Testis (tissue), 3 donors: ENCODE results near the gene KCTD5. TPM values are rescaled to one million over a fixed set of nuclear protein-coding genes. Genes with fewer than 3 reads are reported as not detected.
A peak's percentile ranks its signal among the peaks of the same experiment; 100 is the strongest.

Experiments
- DNase-seq: peaks from one replicate; pipeline ENCODE4 v3.0.0-alpha.2; 2019
- H3K27ac ChIP-seq, 2 donors: fragments of 200-600 bp; sonication (generic); one replicate each; pipeline ENCODE4 v1.5.1; 2019
- H3K27me3 ChIP-seq: fragments of 200-600 bp; sonication (generic); one replicate; pipeline ENCODE4 v1.5.1; 2019
- H3K36me3 ChIP-seq: fragments of 200-600 bp; sonication (generic); one replicate; pipeline ENCODE4 v1.5.1; 2017; ENCODE audit warnings: low read depth; ENCODE audit errors: missing control alignments
- H3K4me1 ChIP-seq: fragments of 200-600 bp; sonication (generic); one replicate; pipeline ENCODE4 v1.5.1; 2019
- H3K4me3 ChIP-seq, 2 donors: fragments of 200-600 bp; sonication (generic); one replicate each; pipeline ENCODE4 v1.5.1; 2017 to 2019
- H3K9me3 ChIP-seq: fragments of 200-600 bp; sonication (generic); one replicate; pipeline ENCODE4 v1.5.1; 2017
- POLR2A ChIP-seq: fragments of 450-650 bp; IDR thresholded peaks from one replicate; pipeline ENCODE4 v1.6.1; 2017; ENCODE audit warnings: antibody characterized with exemption, mild to moderate bottlenecking, moderate library complexity
- WGBS, 2 donors: methylation state at CpG; one replicate each; pipeline ENCODE4 v1.1.5; 2018; 5-methylcytosine and 5-hydroxymethylcytosine counted together
- intact Hi-C: fragments of 100-400 bp; cut with DNase I; formaldehyde crosslinking; loops from one replicate; pipeline ENCODE4 v1.15.1; 2023; ENCODE audit warnings: low total_unique reads
- polyA plus RNA-seq: library from polyadenylated mRNA; stranded (reverse); fragments of 350-450 nt; fragmentation: Illumina TruSeq; extraction: RNeasy Lipid Tissue Mini Kit (QIAGEN cat#74804); gene quantifications from one replicate; pipeline ENCODE4 v1.2.3, GENCODE V29; 2014; ENCODE audit warnings: low read depth, low replicate concordance; ENCODE audit not compliant: insufficient read depth
- total RNA-seq, 2 donors: library from RNA; depleted of rRNA; stranded (reverse); fragments of >200 nt; gene quantifications; one replicate each; pipeline ENCODE4 v1.2.3, GENCODE V29; 2016
- TF ChIP-seq, protein P1 (sequence below), 3 experiments: fragments of 450-650 bp in 2 of 3; fragments of 200-600 bp in 1 of 3; sonication (generic) in 1 of 3; IDR thresholded peaks; one replicate each; pipeline ENCODE4 v1.5.1; 2016 to 2019; ENCODE audit warnings: antibody characterized with exemption in 3 of 3, mild to moderate bottlenecking in 2 of 3, moderate library complexity in 1 of 3

KCTD5 gene
- total and polyA plus RNA-seq, 3 donors from 2014 or later: 33.3 to 72.2 (median 63.9) TPM

DNA sequence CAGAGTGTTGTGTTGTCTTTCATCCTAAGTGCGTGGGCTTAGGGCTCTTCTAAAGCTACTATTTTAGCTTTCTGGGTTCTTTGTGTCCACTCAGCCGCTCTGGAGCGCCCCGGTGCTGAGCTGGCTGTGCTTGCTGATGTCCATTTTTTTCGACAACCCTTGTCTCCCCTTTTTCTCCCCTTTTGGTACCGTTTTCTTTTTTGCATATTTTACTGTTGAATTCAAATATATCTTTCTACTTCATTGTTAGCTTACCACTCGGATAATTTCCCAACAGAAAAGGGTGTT lies 71.4 kb downstream of the KCTD5 start:
- DNase-seq: no peak
- Histone ChIP-seq H3K27me3 (no peaks in the 10 kb centered on the region), H3K4me3 (peak overlapping the region; percentile 91 to 95), H3K9me3 (no peaks in the 10 kb centered on the region), H3K27ac (peak overlapping the region; percentile 93 to 100), H3K4me1 (peaks cover 27% of the 10 kb centered on the region), H3K36me3 (no peaks in the 10 kb centered on the region)
- intact Hi-C loops: no loop called here
- 0 to 2% methylated on average over 7 of the region's 7 CpGs for WGBS, 2 donors
- TF ChIP-seq, protein P1, sequence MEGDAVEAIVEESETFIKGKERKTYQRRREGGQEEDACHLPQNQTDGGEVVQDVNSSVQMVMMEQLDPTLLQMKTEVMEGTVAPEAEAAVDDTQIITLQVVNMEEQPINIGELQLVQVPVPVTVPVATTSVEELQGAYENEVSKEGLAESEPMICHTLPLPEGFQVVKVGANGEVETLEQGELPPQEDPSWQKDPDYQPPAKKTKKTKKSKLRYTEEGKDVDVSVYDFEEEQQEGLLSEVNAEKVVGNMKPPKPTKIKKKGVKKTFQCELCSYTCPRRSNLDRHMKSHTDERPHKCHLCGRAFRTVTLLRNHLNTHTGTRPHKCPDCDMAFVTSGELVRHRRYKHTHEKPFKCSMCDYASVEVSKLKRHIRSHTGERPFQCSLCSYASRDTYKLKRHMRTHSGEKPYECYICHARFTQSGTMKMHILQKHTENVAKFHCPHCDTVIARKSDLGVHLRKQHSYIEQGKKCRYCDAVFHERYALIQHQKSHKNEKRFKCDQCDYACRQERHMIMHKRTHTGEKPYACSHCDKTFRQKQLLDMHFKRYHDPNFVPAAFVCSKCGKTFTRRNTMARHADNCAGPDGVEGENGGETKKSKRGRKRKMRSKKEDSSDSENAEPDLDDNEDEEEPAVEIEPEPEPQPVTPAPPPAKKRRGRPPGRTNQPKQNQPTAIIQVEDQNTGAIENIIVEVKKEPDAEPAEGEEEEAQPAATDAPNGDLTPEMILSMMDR (IDR thresholded peaks at IDR 0.05): no peak
- no peak for TF ChIP-seq POLR2A

DNA sequence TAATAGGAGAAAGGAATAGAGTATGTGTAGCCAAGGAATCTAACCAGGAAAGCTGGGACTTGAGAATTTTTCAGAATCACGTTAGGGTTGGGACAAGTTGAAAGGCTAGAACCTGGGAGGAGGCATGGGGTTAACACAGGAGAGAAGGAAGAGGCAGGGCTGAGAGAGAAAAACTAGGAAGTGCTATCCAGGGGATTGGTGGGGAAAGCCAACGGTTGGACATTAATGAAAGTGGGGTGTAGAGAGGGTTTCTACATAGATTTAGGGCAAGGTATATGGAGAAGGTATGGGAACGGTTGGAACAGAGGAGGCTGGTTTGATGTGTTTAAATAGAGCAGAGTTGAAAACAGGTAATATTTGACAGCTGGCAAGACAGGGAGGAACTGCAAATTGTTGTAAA lies 72.8 kb downstream of the KCTD5 start:
- Histone ChIP-seq H3K4me3 (no peak overlapping the region), H3K36me3 (no peaks in the 10 kb centered on the region), H3K9me3 (no peaks in the 10 kb centered on the region), H3K27me3 (no peaks in the 10 kb centered on the region), H3K27ac (no peak overlapping the region), H3K4me1 (peaks cover 27% of the 10 kb centered on the region)
- intact Hi-C loops: no loop called here
- TF ChIP-seq, protein P1 (IDR thresholded peaks at IDR 0.05): no peak
- no peak for TF ChIP-seq POLR2A
- 11 to 20% methylated on average over 3 of the region's 3 CpGs for WGBS, 2 donors
- DNase-seq: no peak

DNA sequence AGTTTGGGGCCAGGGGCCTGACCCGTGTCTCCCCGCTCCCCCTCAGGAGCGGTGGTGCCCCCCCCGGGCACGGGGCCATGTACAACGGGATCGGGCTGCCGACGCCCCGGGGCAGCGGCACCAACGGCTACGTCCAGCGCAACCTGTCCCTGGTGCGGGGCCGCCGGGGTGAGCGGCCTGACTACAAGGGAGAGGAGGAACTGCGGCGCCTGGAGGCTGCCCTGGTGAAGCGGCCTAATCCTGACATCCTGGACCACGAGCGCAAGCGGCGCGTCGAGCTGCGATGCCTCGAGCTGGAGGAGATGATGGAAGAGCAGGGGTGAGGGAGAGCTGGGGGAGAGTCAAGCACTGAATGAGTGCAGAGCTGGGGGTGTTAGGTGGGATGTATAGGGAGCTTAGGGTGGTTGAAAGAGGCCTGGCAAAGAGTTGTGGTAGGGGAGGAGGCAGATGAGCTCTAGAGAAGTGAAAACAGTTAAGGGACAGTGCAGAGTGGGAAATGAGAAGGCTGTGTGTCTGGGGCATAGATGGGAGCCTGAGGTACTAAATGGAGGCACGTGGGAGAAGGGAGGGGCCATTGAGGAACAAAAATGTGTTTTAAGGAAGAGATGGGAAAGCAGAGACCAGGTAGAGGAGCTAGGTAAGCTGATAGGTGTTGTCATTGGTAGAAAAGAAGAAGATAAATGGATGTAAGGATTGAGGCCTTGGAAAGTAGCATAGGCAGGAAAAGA lies 74.1 kb downstream of the KCTD5 start:
- H3K4me3 ChIP-seq: no peak overlapping the region
- TF ChIP-seq POLR2A: no peak
- TF ChIP-seq, protein P1 (IDR thresholded peaks at IDR 0.05): no peak
- H3K27ac ChIP-seq: no peak overlapping the region
- no peaks in the 10 kb centered on the region for H3K27me3 ChIP-seq
- WGBS, 2 donors: 72 to 84% methylated on average over 27 to 30 of the region's 30 CpGs
- H3K36me3 ChIP-seq: no peaks in the 10 kb centered on the region
- peaks cover 27% of the 10 kb centered on the region for H3K4me1 ChIP-seq
- DNase-seq: no peak
- intact Hi-C loops: no loop called here
- no peaks in the 10 kb centered on the region for H3K9me3 ChIP-seq

DNA sequence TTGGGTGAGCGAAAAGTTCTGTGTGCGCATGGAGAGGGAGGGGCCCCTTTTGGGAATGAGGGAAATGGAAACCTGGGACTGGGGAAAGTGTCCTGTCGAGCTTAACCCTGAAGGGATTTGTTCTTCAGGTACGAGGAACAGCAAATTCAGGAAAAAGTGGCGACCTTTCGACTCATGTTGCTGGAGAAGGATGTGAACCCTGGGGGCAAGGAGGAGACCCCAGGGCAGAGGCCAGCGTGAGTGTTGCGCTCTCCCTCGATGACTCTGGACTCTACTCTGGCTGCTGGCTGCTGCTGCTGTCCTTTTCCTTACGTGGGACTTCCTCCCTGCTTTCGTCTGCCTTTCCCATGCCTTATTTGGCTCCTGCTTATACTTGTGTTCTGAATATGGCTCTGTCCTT lies 75.0 kb downstream of the KCTD5 start:
- Histone ChIP-seq H3K27ac (no peak overlapping the region), H3K9me3 (no peaks in the 10 kb centered on the region), H3K4me3 (no peak overlapping the region), H3K4me1 (peaks cover 22% of the 10 kb centered on the region), H3K27me3 (no peaks in the 10 kb centered on the region), H3K36me3 (peaks cover 3% of the 10 kb centered on the region)
- no peak for DNase-seq
- intact Hi-C loops: no loop called here
- WGBS, 2 donors: 77 to 81% methylated on average over 11 of the region's 11 CpGs
- TF ChIP-seq, protein P1 (IDR thresholded peaks at IDR 0.05): no peak
- no peak for TF ChIP-seq POLR2A

Other genes starting within 250 kb of the KCTD5 start
- gene TEDC2, start 222.4 kb upstream of the KCTD5 start, total RNA-seq: 10 to 100 TPM; 18.0 to 19.4 TPM
- gene TEDC2, start 222.4 kb upstream of the KCTD5 start, polyA plus RNA-seq: 7.7 TPM
- gene NTN3, start 211.2 kb upstream of the KCTD5 start, total RNA-seq: 1 to 10 TPM; 1.1 to 1.7 TPM
- gene NTN3, start 211.2 kb upstream of the KCTD5 start, polyA plus RNA-seq: not detected
- gene TBC1D24, start 207.4 kb upstream of the KCTD5 start, total RNA-seq: 10 to 100 TPM; 11.2 to 13.5 TPM
- 5.3 TPM for gene TBC1D24, start 207.4 kb upstream of the KCTD5 start, polyA plus RNA-seq
- gene ATP6V0C, start 168.6 kb upstream of the KCTD5 start, total RNA-seq: 100 to 1,000 TPM; 180 to 190 TPM
- 182 TPM for gene ATP6V0C, start 168.6 kb upstream of the KCTD5 start, polyA plus RNA-seq
- 10 to 100 TPM; 72.8 to 78.8 TPM for gene AMDHD2, start 162.2 kb upstream of the KCTD5 start, total RNA-seq
- 58.6 TPM for gene AMDHD2, start 162.2 kb upstream of the KCTD5 start, polyA plus RNA-seq
- 1 to 10 TPM; 5.4 to 5.5 TPM for gene CEMP1, start 151.1 kb upstream of the KCTD5 start, total RNA-seq
- 1.6 TPM for gene CEMP1, start 151.1 kb upstream of the KCTD5 start, polyA plus RNA-seq
- 10 to 100 TPM; 61.1 to 75.3 TPM for gene PDPK1, start 144.5 kb upstream of the KCTD5 start, total RNA-seq
- gene PDPK1, start 144.5 kb upstream of the KCTD5 start, polyA plus RNA-seq: 53.0 TPM
- 1 to 10 TPM; 6.4 to 6.7 TPM for gene PRSS27, start 37.7 kb downstream of the KCTD5 start, total RNA-seq
- gene PRSS27, start 37.7 kb downstream of the KCTD5 start, polyA plus RNA-seq: 4.3 TPM
- gene SRRM2, start 70.1 kb downstream of the KCTD5 start, total RNA-seq: 100 to 1,000 TPM; 446 to 738 TPM
- gene SRRM2, start 70.1 kb downstream of the KCTD5 start, polyA plus RNA-seq: 526 TPM
- gene ELOB, start 94.8 kb downstream of the KCTD5 start, total RNA-seq: 100 to 1,000 TPM; 377 to 381 TPM
- 582 TPM for gene ELOB, start 94.8 kb downstream of the KCTD5 start, polyA plus RNA-seq
- gene PRSS33, start 105.0 kb downstream of the KCTD5 start, total RNA-seq: under 1 TPM in 1 of 2 donors, not detected in 1; 0.93 TPM
- gene PRSS33, start 105.0 kb downstream of the KCTD5 start, polyA plus RNA-seq: 4.4 TPM
- gene PRSS41, start 115.9 kb downstream of the KCTD5 start, total RNA-seq: 1 to 10 TPM in 1 of 2 donors, under 1 TPM in 1; 0.43 to 2.1 TPM
- gene PRSS41, start 115.9 kb downstream of the KCTD5 start, polyA plus RNA-seq: 0.88 TPM
- 100 to 1,000 TPM in 1 of 2 donors, 10 to 100 TPM in 1; 62.5 to 130 TPM for gene PRSS21, start 134.7 kb downstream of the KCTD5 start, total RNA-seq
- gene PRSS21, start 134.7 kb downstream of the KCTD5 start, polyA plus RNA-seq: 153 TPM
- gene ZG16B, start 147.8 kb downstream of the KCTD5 start, total RNA-seq: 1 to 10 TPM; 1.7 to 3.5 TPM
- 1.8 TPM for gene ZG16B, start 147.8 kb downstream of the KCTD5 start, polyA plus RNA-seq
- gene PRSS22, start 175.6 kb downstream of the KCTD5 start, total RNA-seq: not detected
- gene PRSS22, start 175.6 kb downstream of the KCTD5 start, polyA plus RNA-seq: 0.38 TPM
- 10 to 100 TPM; 96.1 to 96.5 TPM for gene FLYWCH2, start 200.7 kb downstream of the KCTD5 start, total RNA-seq
- gene FLYWCH2, start 200.7 kb downstream of the KCTD5 start, polyA plus RNA-seq: 42.3 TPM
- gene FLYWCH1, start 229.4 kb downstream of the KCTD5 start, total RNA-seq: 10 to 100 TPM; 26.7 to 31.0 TPM
- gene FLYWCH1, start 229.4 kb downstream of the KCTD5 start, polyA plus RNA-seq: 12.5 TPM